ENCODE results near the gene PRKCA.
"Not testable (repeated sequence)": the region's sequence is repeated elsewhere in the genome, so short reads cannot be mapped to it uniquely, and the experiment has no call there.

PRKCA gene

GRCh38 chr17:66704858-66705520 is 402.6 kb downstream of the PRKCA start:
- no peak for DNase-seq

GRCh38 chr17:66706851-66707450 is 404.5 kb downstream of the PRKCA start:
- DNase-seq, result no peak

- DNase-seq, result no peak
Observed at GRCh38 chr17:66711401-66711800, 409.0 kb downstream of the PRKCA start.

- peak; percentile 35 for DNase-seq
Observed at GRCh38 chr17:66711881-66712321, 409.5 kb downstream of the PRKCA start.

GRCh38 chr17:66712453-66712852 is 410.0 kb downstream of the PRKCA start:
- DNase-seq, result no peak

GRCh38 chr17:66713021-66713532 is 410.7 kb downstream of the PRKCA start:
- DNase-seq, result not testable (repeated sequence)

- no peak for DNase-seq
Observed at GRCh38 chr17:66713533-66714042, 411.2 kb downstream of the PRKCA start.

GRCh38 chr17:66714046-66715023 is 411.9 kb downstream of the PRKCA start:
- DNase-seq, result no peak

GRCh38 chr17:66715076-66715675 is 412.8 kb downstream of the PRKCA start:
- DNase-seq, result no peak

GRCh38 chr17:66715745-66716156 is 413.3 kb downstream of the PRKCA start:
- DNase-seq, result peak; percentile 81

- no peak for DNase-seq
Observed at GRCh38 chr17:66716236-66717026, 414.0 kb downstream of the PRKCA start.

GRCh38 chr17:66717641-66718058 is 415.2 kb downstream of the PRKCA start:
- no peak for DNase-seq

- DNase-seq, result no peak
Observed at GRCh38 chr17:66720027-66720426, 417.6 kb downstream of the PRKCA start.

GRCh38 chr17:66720567-66720966 is 418.2 kb downstream of the PRKCA start:
- no peak for DNase-seq

GRCh38 chr17:66722341-66722740 is 419.9 kb downstream of the PRKCA start:
- DNase-seq, result no peak

GRCh38 chr17:66724581-66725341 is 422.3 kb downstream of the PRKCA start:
- no peak for DNase-seq

GRCh38 chr17:66725438-66725837 is 423.0 kb downstream of the PRKCA start:
- DNase-seq, result not testable (repeated sequence)

GRCh38 chr17:66725956-66726355 is 423.5 kb downstream of the PRKCA start:
- DNase-seq, result no peak

GRCh38 chr17:66726371-66726770 is 424.0 kb downstream of the PRKCA start:
- no peak for DNase-seq

GRCh38 chr17:66726846-66727245 is 424.4 kb downstream of the PRKCA start:
- no peak for DNase-seq
